Measurements from ENCODE around the gene RPL37. TPM values are rescaled to one million over a fixed set of nuclear protein-coding genes. Genes with fewer than 3 reads are reported as not detected.
"Not testable (repeated sequence)": the region's sequence is repeated elsewhere in the genome, so short reads cannot be mapped to it uniquely, and the experiment has no call there.

Gene RPL37
- total RNA-seq, 4 donors from 2014 or later, result 64.0 to 132 (median 91.4) TPM

DNA sequence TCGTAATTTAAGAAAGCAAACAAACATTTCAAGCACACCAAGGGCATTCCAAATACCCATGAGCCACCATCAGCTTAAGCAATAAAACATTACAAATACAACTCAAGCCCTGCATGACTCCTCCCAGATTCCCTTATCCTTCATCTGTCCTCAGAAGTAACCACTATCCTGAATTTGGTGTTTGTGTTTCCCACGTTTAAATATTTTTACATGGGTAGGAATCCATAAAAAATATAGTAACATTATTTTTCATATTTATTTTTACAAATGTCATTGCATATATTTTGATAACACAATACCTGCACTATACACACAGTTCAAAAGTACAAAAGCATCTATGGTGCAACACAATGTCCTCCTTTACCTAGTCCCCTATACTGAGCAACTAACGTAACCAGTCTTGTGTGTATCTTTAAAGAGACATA lies 43.3 kb downstream of the RPL37 start:
- H3K4me1 ChIP-seq, result peaks cover 5 to 72% (median 12%) of the 10 kb centered on the region in 3 donors
- no peak for ATAC-seq
- no peak overlapping the region for H3K4me3 ChIP-seq
- H3K36me3 ChIP-seq, result peaks cover 0 to 10% of the 10 kb centered on the region in 2 donors
- H3K27ac ChIP-seq, result no peak overlapping the region
- no peaks in the 10 kb centered on the region for H3K27me3 ChIP-seq
- WGBS, 2 donors (ENCODE audit: low coverage in 1 of 2), result 62 to 67% methylated on average over 3 of the region's 3 CpGs
- H3K9me3 ChIP-seq, result peaks cover 0 to 7% (median 0%) of the 10 kb centered on the region in 3 donors
- TF ChIP-seq, protein P1, sequence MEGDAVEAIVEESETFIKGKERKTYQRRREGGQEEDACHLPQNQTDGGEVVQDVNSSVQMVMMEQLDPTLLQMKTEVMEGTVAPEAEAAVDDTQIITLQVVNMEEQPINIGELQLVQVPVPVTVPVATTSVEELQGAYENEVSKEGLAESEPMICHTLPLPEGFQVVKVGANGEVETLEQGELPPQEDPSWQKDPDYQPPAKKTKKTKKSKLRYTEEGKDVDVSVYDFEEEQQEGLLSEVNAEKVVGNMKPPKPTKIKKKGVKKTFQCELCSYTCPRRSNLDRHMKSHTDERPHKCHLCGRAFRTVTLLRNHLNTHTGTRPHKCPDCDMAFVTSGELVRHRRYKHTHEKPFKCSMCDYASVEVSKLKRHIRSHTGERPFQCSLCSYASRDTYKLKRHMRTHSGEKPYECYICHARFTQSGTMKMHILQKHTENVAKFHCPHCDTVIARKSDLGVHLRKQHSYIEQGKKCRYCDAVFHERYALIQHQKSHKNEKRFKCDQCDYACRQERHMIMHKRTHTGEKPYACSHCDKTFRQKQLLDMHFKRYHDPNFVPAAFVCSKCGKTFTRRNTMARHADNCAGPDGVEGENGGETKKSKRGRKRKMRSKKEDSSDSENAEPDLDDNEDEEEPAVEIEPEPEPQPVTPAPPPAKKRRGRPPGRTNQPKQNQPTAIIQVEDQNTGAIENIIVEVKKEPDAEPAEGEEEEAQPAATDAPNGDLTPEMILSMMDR (IDR thresholded peaks at IDR 0.05), result no peak
- TF ChIP-seq POLR2AphosphoS5 (IDR thresholded peaks at IDR 0.05) (no peak), EP300 (IDR thresholded peaks at IDR 0.05) (no peak), POLR2A (IDR thresholded peaks at IDR 0.05) (no peak)

DNA sequence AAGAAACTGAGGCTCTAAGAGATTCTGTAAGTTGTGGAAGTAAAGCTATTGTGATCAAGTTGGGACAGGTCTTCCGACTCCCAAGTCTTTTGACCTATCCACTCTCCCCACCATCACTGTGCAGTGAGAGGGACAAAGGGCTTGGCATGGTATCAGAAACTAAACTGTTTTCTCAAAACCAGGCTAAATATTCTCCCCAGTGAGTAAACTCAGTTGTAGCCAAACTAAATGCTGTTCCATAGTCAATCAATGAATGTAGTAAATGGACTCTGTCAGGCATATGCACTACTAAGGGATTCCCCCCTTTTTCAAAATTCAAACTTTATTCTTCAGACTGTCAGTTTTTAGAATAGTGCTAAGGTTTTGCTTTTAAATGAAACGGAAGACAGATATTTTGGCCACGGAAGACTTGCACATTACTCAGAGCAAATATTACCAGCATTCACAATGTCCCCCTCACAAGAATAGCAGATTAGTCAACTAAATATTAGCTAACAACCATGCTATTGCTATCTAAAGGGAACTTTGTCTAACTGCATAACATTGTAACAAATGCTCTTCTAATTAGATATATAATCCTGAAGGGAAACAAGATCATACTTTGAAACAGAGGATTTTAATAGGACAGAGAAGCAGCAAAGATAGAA lies 44.0 kb downstream of the RPL37 start:
- Histone ChIP-seq H3K4me3 (no peak overlapping the region), H3K27me3 (no peaks in the 10 kb centered on the region), H3K27ac (no peak overlapping the region), H3K9me3 (peaks cover 0 to 7% (median 0%) of the 10 kb centered on the region in 3 donors), H3K4me1 (peaks cover 5 to 65% (median 9%) of the 10 kb centered on the region in 3 donors), H3K36me3 (peaks cover 0 to 10% of the 10 kb centered on the region in 2 donors)
- no peak for ATAC-seq
- 34 to 46% methylated on average over 3 of the region's 3 CpGs for WGBS, 2 donors (ENCODE audit: low coverage in 1 of 2)
- TF ChIP-seq POLR2AphosphoS5 (IDR thresholded peaks at IDR 0.05) (no peak), POLR2A (IDR thresholded peaks at IDR 0.05) (no peak), EP300 (IDR thresholded peaks at IDR 0.05) (no peak)
- TF ChIP-seq, protein P1 (IDR thresholded peaks at IDR 0.05), result no peak

DNA sequence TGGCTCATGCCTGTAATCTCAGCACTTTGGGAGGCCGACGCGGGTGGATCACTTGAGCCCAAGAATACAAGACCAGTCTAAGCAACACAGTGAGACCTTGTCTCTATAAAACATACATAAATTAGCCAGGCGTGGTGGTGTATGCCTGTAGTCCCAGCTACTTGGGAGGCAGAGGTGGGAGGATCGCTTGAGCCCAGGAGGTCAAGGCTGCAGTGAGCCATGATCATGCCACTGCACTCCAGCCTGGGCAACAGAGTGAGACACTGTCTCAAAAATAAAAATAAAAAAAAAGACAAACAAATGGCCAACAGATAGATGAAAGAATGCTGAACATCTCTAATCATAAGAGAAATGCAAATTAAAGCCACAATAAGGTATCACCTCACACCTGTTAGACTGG lies 46.1 kb downstream of the RPL37 start:
- peaks cover 0 to 10% of the 10 kb centered on the region in 2 donors for H3K36me3 ChIP-seq
- ATAC-seq, H3K27me3 ChIP-seq, H3K9me3 ChIP-seq, H3K27ac ChIP-seq, H3K4me3 ChIP-seq: not testable (repeated sequence)
- WGBS, 2 donors (ENCODE audit: low coverage in 1 of 2), result 98 to 100% methylated on average over 5 of the region's 5 CpGs
- H3K4me1 ChIP-seq, result peaks cover 5 to 47% (median 6%) of the 10 kb centered on the region in 3 donors

DNA sequence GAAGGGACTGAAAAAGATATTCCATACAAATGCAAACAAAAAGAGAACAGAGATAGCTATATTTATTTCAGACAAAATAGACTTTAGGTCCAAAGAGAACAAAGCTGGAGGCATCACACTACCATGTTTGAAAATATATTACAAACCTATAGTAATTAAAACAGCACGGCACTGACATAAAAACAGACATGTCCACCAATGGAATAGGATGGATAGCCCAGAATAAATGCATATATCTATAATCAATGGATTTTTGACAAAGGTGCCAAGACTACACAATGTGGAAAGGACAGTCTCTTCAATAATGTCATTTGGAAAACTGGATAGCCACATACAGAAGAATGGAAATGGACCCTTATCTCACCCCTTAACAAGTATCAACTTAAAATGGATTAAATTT lies 47.0 kb downstream of the RPL37 start:
- H3K36me3 ChIP-seq, result peaks cover 0 to 10% of the 10 kb centered on the region in 2 donors
- H3K9me3 ChIP-seq, result peaks cover 0 to 7% (median 0%) of the 10 kb centered on the region in 3 donors
- TF ChIP-seq, protein P1 (IDR thresholded peaks at IDR 0.05), result no peak
- TF ChIP-seq POLR2A (IDR thresholded peaks at IDR 0.05) (no peak), POLR2AphosphoS5 (IDR thresholded peaks at IDR 0.05) (no peak), EP300 (IDR thresholded peaks at IDR 0.05) (no peak)
- H3K4me3 ChIP-seq, result no peak overlapping the region
- no peaks in the 10 kb centered on the region for H3K27me3 ChIP-seq
- H3K4me1 ChIP-seq, result peaks cover 5 to 43% (median 6%) of the 10 kb centered on the region in 3 donors
- 100% methylated on average over 1 of the region's 1 CpG for WGBS, 2 donors (ENCODE audit: low coverage in 1 of 2)
- no peak for ATAC-seq
- H3K27ac ChIP-seq, result no peak overlapping the region

DNA sequence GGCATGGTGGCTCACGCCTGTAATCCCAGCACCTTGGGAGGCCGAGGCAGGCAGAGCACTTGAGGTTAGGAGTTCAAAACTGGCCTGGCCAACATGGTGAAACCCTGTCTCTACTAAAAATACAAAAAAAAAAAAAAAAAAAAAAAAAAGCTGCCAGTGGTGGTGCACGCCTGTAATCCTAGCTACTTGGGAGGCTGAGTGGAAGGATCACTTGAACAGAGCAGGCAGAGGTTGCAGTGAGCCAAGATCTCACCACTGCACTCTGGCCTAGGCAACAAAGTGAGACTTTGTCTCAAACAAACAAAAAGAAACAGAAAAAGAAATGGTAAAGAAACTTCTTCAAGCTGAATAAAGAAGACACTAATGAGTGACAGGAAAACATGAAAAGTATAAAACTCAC lies 48.4 kb downstream of the RPL37 start:
- 97% methylated on average over 3 of the region's 3 CpGs; no CpG with 5 or more reads in 1 of the 2 donors for WGBS, 2 donors (ENCODE audit: low coverage in 1 of 2)
- H3K9me3 ChIP-seq, H3K27ac ChIP-seq, ATAC-seq, H3K27me3 ChIP-seq, H3K4me3 ChIP-seq: not testable (repeated sequence)
- Histone ChIP-seq H3K36me3 (peaks cover 0 to 10% of the 10 kb centered on the region in 2 donors), H3K4me1 (peaks cover 7 to 40% (median 10%) of the 10 kb centered on the region in 3 donors)

DNA sequence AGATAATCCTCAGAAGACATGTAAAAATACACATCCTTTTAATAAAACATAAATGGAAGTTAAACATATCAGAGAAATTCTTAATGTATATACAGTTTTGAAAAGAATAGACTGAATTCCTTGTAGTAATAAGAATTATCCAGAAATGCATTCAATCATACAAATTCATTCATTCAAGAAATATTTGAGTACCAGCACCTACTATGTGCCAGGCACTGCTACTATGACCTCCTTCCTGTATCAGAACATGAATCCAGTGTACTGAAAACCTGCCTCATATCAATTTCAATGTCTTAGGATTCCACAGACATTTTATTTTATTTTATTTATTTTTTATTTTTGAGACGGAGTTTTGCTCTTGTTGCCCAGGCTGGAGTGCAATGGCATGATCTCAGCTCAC lies 50.1 kb downstream of the RPL37 start:
- H3K9me3 ChIP-seq, result peaks cover 0 to 7% (median 0%) of the 10 kb centered on the region in 3 donors
- H3K4me3 ChIP-seq, result no peak overlapping the region
- H3K4me1 ChIP-seq, result peaks cover 4 to 36% (median 7%) of the 10 kb centered on the region in 3 donors
- H3K36me3 ChIP-seq, result peaks cover 0 to 10% of the 10 kb centered on the region in 2 donors
- ATAC-seq, result no peak
- H3K27ac ChIP-seq, result no peak overlapping the region
- 87 to 100% methylated on average over 1 of the region's 1 CpG for WGBS, 2 donors (ENCODE audit: low coverage in 1 of 2)
- H3K27me3 ChIP-seq, result no peaks in the 10 kb centered on the region
- TF ChIP-seq, protein P1 (IDR thresholded peaks at IDR 0.05), result no peak
- TF ChIP-seq POLR2AphosphoS5 (IDR thresholded peaks at IDR 0.05) (no peak), EP300 (IDR thresholded peaks at IDR 0.05) (no peak), POLR2A (IDR thresholded peaks at IDR 0.05) (no peak)
